Lung (tissue), 12 donors: ENCODE measurements around the gene MTERF4. TPM values are rescaled to one million over a fixed set of nuclear protein-coding genes. Genes with fewer than 3 reads are reported as not detected.

ENCODE experiments used
- ATAC-seq: fragments of 200-7000 bp; cut with Tn5 transposase; one replicate; pipeline ENCODE4 v1.9.1; 2020; ENCODE audit warnings: moderate number of reproducible peaks; ENCODE audit not compliant: insufficient read depth, low FRiP score
- DNase-seq, 3 donors: peaks; one replicate each; pipeline ENCODE4 v3.0.0-alpha.2; 2013 to 2017
- H3K27ac ChIP-seq, 2 donors: one replicate each; pipeline ENCODE4 v1.5.1; 2013; ENCODE audit warnings: mild to moderate bottlenecking in 2 of 2, moderate library complexity in 2 of 2, control low read depth in 1 of 2, inconsistent platforms in 1 of 2, low read depth in 1 of 2, low read length in 1 of 2
- H3K27me3 ChIP-seq, 3 donors: one replicate each; pipeline ENCODE4 v1.5.1; 2013; ENCODE audit warnings: low read length in 2 of 3; ENCODE audit not compliant: control insufficient read depth in 3 of 3, insufficient read depth in 3 of 3
- H3K36me3 ChIP-seq, 4 donors: one replicate each; pipeline ENCODE4 v1.5.1; 2013; ENCODE audit warnings: low read length in 4 of 4, mild to moderate bottlenecking in 1 of 4, moderate library complexity in 1 of 4; ENCODE audit not compliant: control insufficient read depth in 4 of 4, insufficient read depth in 4 of 4
- H3K4me1 ChIP-seq, 5 donors: one replicate each; pipeline ENCODE4 v1.5.1; 2013; ENCODE audit warnings: low read length in 5 of 5, mild to moderate bottlenecking in 2 of 5, moderate library complexity in 1 of 5; ENCODE audit not compliant: control insufficient read depth in 5 of 5, insufficient read depth in 5 of 5
- H3K4me3 ChIP-seq: one replicate; pipeline ENCODE4 v1.5.1; 2013; ENCODE audit warnings: mild to moderate bottlenecking, control low read depth, moderate library complexity
- H3K9ac ChIP-seq, 2 donors: one replicate each; pipeline ENCODE4 v1.5.1; 2013; ENCODE audit warnings: low read length in 2 of 2, control low read depth in 1 of 2; ENCODE audit not compliant: insufficient read depth in 1 of 2
- H3K9me3 ChIP-seq, 4 donors: one replicate each; pipeline ENCODE4 v1.5.1; 2013; ENCODE audit warnings: low read length in 3 of 4, mild to moderate bottlenecking in 1 of 4, moderate library complexity in 1 of 4; ENCODE audit not compliant: control insufficient read depth in 4 of 4, insufficient read depth in 3 of 4
- WGBS, 2 donors: extraction: QIAGEN DNeasy Blood & Tissue Kit; methylation state at CpG; one replicate each; pipeline ENCODE4 v1.1.7; 2013; 5-methylcytosine and 5-hydroxymethylcytosine counted together
- polyA plus RNA-seq, 2 donors: library from polyadenylated mRNA; stranded (reverse); fragments of 200-250 nt; gene quantifications; one replicate each; pipeline ENCODE4 v1.2.1, GENCODE V29; 2013
- total RNA-seq, 2 donors: library from RNA; depleted of rRNA in 1 of 2; stranded (reverse); fragments of >200 nt in 1 of 2; gene quantifications; one replicate each; pipeline ENCODE4 v1.2.1, GENCODE V29; 2014 to 2021
- TF ChIP-seq, protein P1 (sequence below): IDR thresholded peaks from 2 replicates; pipeline ENCODE4 v1.5.1; 2012; ENCODE audit warnings: mild to moderate bottlenecking; ENCODE audit errors: control extremely low read depth, extremely low read depth
- donor health status: control.
- donor health status: control.
- donor health status: Bipolar disorder and iron deficiency.
- donor health status: healthy.
- donor health status: DM: yes; HTN: yes; CAD: no.

Gene MTERF4
- total and polyA plus RNA-seq, 4 donors: 23.5 to 50.1 (median 27.5) TPM

DNA sequence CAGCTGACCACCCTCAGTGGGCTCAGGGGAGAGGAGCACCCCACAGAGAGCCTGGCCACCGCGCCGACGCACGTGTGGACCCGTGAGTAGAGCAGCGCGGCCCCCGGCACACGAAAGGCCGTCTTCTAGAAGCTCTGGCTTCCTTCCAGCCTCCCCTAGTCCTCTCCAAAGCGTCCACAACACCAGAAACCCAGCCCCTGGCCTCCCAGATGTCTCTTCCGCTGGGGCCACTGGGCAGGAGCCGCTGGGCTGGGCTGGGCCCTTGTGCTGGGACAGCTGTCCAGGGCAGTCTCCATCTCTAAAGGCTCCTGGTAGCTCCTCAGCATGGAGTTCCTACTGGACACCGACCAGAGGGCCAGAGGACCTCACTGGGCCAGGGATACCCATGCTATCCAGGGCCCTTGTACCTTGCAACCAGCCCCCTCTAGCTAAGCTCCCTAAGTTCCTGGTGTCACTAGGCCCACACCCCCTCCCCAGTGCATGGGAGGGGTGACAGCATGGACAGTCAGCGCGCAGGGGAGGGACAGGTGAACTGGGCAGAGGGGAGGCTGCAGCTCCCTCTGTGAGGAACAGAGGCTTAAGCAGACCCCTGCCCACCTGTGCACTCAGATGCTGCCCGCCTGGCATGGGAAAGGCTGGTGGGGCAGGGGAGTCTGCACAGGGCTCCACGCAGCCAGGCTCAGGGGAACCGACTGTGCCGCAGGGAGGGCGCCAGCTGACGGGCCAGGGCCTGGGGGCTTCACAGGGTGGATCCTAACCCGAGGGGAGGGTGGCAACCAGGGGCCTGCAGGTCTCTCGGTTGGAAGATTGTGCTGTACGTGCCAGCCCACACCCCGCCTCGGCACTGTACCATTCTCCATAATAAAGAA is 32.9 kb downstream of the MTERF4 start:
- Histone ChIP-seq H3K9me3 (no peaks in the 10 kb centered on the region), H3K36me3 (peaks cover 3 to 61% (median 41%) of the 10 kb centered on the region in 4 donors), H3K4me1 (peaks cover 0 to 4% (median 0%) of the 10 kb centered on the region in 5 donors), H3K4me3 (no peak overlapping the region), H3K27me3 (no peaks in the 10 kb centered on the region), H3K27ac (no peak overlapping the region), H3K9ac (no peak overlapping the region)
- ATAC-seq: no peak
- DNase-seq: no peak
- TF ChIP-seq, protein P1, sequence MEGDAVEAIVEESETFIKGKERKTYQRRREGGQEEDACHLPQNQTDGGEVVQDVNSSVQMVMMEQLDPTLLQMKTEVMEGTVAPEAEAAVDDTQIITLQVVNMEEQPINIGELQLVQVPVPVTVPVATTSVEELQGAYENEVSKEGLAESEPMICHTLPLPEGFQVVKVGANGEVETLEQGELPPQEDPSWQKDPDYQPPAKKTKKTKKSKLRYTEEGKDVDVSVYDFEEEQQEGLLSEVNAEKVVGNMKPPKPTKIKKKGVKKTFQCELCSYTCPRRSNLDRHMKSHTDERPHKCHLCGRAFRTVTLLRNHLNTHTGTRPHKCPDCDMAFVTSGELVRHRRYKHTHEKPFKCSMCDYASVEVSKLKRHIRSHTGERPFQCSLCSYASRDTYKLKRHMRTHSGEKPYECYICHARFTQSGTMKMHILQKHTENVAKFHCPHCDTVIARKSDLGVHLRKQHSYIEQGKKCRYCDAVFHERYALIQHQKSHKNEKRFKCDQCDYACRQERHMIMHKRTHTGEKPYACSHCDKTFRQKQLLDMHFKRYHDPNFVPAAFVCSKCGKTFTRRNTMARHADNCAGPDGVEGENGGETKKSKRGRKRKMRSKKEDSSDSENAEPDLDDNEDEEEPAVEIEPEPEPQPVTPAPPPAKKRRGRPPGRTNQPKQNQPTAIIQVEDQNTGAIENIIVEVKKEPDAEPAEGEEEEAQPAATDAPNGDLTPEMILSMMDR: no peak
- 95 to 97% methylated on average over 28 of the region's 28 CpGs for WGBS, 2 donors

DNA sequence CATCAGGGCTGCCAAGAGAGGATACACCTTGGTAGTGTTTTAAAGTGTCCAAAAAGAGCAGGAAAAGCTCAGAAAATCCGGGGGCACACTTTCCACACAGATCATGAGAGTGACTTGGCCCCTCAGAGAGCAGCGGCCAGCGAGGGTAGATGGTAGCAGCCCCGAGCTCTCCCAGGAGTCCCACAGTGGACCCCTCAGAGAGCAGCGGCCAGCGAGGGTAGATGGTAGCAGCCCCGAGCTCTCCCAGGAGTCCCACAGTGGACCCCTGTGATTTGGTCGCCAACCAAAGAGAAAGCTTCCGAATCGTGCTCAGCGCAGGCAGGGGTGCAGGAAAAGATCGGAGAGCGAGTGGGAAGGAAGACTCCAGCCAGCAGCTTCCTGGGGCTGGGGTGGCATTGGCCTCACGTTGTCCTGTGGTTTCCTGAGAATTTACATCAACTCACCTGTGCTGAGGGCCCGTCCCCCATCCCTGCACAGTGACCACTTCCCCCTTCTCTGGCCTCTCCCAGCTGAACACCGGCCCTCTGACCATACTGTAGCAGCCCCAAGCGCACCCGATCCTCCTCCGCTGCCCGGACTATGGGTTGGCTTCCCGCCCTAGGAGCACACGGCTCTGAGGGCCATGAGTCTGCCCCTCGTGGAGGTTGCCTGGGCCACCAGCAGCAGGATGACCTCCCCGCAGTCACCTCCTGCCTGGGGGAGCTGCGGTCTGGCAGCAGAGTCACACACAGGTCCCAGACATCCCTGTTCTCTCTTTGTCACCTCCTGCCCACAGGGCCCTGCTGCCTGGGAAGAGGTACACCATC is 33.7 kb downstream of the MTERF4 start:
- no peak for ATAC-seq
- 87 to 89% methylated on average over 25 of the region's 25 CpGs for WGBS, 2 donors
- peaks cover 0 to 58% (median 37%) of the 10 kb centered on the region in 4 donors for H3K36me3 ChIP-seq

DNA sequence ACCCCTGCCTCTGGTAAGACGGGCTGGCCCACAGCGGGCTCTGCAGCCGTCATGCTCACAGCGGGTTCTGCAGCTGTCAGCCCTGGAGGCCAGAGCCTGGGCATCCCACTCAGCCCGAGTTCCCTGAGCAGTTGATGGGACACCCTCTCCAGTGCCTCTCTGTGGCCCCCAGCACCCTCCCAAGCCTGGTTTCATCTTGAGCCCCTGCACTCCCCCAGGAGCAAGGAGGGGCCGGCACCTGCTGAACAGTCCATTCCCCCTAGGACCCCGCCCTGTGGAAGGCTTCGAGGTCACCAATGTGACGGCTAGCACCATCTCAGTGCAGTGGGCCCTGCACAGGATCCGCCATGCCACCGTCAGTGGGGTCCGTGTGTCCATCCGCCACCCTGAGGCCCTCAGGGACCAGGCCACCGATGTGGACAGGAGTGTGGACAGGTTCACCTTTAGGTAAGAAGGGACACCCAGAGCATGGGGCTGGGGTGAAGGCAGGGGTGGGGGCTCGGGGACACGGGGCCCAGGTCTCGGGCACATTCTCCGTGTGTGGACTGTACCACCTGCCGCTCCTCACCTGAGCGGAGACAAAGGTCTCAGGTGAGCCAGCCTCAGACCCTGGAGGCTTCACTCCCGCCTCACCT is 34.5 kb downstream of the MTERF4 start:
- Histone ChIP-seq H3K36me3 (peaks cover 0 to 52% (median 32%) of the 10 kb centered on the region in 4 donors), H3K4me1 (peaks cover 0 to 7% (median 0%) of the 10 kb centered on the region in 5 donors), H3K27me3 (no peaks in the 10 kb centered on the region), H3K4me3 (no peak overlapping the region), H3K27ac (no peak overlapping the region), H3K9me3 (no peaks in the 10 kb centered on the region), H3K9ac (no peak overlapping the region)
- WGBS, 2 donors: 95% methylated on average over 21 of the region's 21 CpGs
- DNase-seq (no peak), ATAC-seq (no peak)
- TF ChIP-seq, protein P1: no peak

More for the DNA sequence above, 33.7 kb downstream of the MTERF4 start:
- Histone ChIP-seq H3K4me3 (no peak overlapping the region), H3K9ac (no peak overlapping the region), H3K27me3 (no peaks in the 10 kb centered on the region), H3K9me3 (no peaks in the 10 kb centered on the region), H3K27ac (no peak overlapping the region), H3K4me1 (peaks cover 0 to 4% (median 0%) of the 10 kb centered on the region in 5 donors)
- no peak for DNase-seq
- TF ChIP-seq, protein P1: no peak
